Endothelial cell of umbilical vein (primary cell): ENCODE data around the gene COL4A1. TPM values are rescaled to one million over a fixed set of nuclear protein-coding genes. Genes with fewer than 3 reads are reported as not detected.

ENCODE experiments used
- BruUV-seq: library from RNA; stranded (reverse); fragments of 400-500 nt; replicated peaks from 2 replicates; lab custom pipeline; 2021; lab: Mats Ljungman, UMichigan
- CTCF ChIA-PET: fragments of 300-600, 350-600 bp; sonication (Branson Sonifier 250); formaldehyde crosslinking; loops from one replicate; lab custom pipeline; 2021; ENCODE audit warnings: antibody characterized with exemption, inconsistent platforms; lab: Charles Lee
- POLR2A ChIA-PET: fragments of 300-600, 350-600 bp; sonication (Branson Sonifier 250); formaldehyde crosslinking; loops from one replicate; lab custom pipeline; 2021; ENCODE audit warnings: antibody characterized with exemption, inconsistent platforms; lab: Charles Lee
- DNase-seq: peaks from one replicate; pipeline ENCODE4 v3.0.0-alpha.2; 2011; ENCODE audit warnings: low read depth, low spot score
- FAIRE-seq: peaks from 2 replicates; lab custom pipeline; 2011; peaks lifted over from hg19 to GRCh38; lab: Jason Lieb, UNC
- H2AFZ ChIP-seq: 2 replicates; pipeline ENCODE4 v1.6.0; 2012; ENCODE audit warnings: low read depth, low read length, control low read depth, inconsistent platforms
- H3K27ac ChIP-seq: 2 replicates; pipeline ENCODE4 v1.5.1; 2011; ENCODE audit warnings: low read depth, mild to moderate bottlenecking, control low read depth, low read length, moderate library complexity; ENCODE audit not compliant: insufficient read depth
- H3K27me3 ChIP-seq, 2 experiments: 2 replicates each; pipeline versions ENCODE4 v1.6.0 to v1.6.1; 2011; ENCODE audit warnings: low read length in 2 of 2, mixed read lengths in 1 of 2; ENCODE audit not compliant: control insufficient read depth in 2 of 2, insufficient read depth in 2 of 2
- H3K36me3 ChIP-seq, 2 experiments: 2 replicates in 1 of 2; 3 replicates in 1 of 2; pipeline ENCODE4 v1.5.1; 2011; ENCODE audit warnings: low read length in 2 of 2, mild to moderate bottlenecking in 1 of 2, moderate library complexity in 1 of 2; ENCODE audit not compliant: control insufficient read depth in 2 of 2, insufficient read depth in 2 of 2; ENCODE audit errors: extremely low read depth in 1 of 2
- H3K4me1 ChIP-seq: 3 replicates; pipeline ENCODE4 v1.5.1; 2011; ENCODE audit warnings: mild to moderate bottlenecking, low read length; ENCODE audit not compliant: control insufficient read depth, insufficient read depth; ENCODE audit errors: extremely low read depth
- H3K4me2 ChIP-seq: 2 replicates; pipeline ENCODE4 v1.6.1; 2011; ENCODE audit warnings: low read length, control low read depth, mixed read lengths; ENCODE audit not compliant: insufficient read depth
- H3K4me3 ChIP-seq, 3 experiments: fragments of 200-600 bp in 1 of 3; sonication (generic), shearing (Covaris generic) in 1 of 3; replicated peaks in 1 of 3; 2 replicates each; pipeline ENCODE4 v1.5.1; 2011 to 2016; ENCODE audit warnings: control low read depth in 3 of 3, low read length in 3 of 3, mild to moderate bottlenecking in 2 of 3, inconsistent platforms in 1 of 3, low read depth in 1 of 3, moderate library complexity in 1 of 3; ENCODE audit not compliant: insufficient read depth in 1 of 3
- H3K79me2 ChIP-seq: 2 replicates; pipeline ENCODE4 v1.6.0; 2012; ENCODE audit warnings: low read length, inconsistent platforms; ENCODE audit not compliant: control insufficient read depth, insufficient read depth
- H3K9ac ChIP-seq: replicated peaks from 2 replicates; pipeline ENCODE3; 2011; ENCODE audit warnings: low read length, control low read depth; ENCODE audit not compliant: insufficient read depth; ENCODE audit errors: extremely low read depth
- H3K9me1 ChIP-seq: replicated peaks from 3 replicates; pipeline ENCODE4 v1.6.0; 2011; ENCODE audit warnings: mild to moderate bottlenecking, low read length; ENCODE audit not compliant: control insufficient read depth, insufficient read depth; ENCODE audit errors: extremely low read depth
- H3K9me3 ChIP-seq: replicated peaks from 2 replicates; pipeline ENCODE4 v1.5.1; 2012; ENCODE audit warnings: low read length, inconsistent platforms; ENCODE audit not compliant: control insufficient read depth, insufficient read depth
- H4K20me1 ChIP-seq: replicated peaks from 2 replicates; pipeline ENCODE3; 2011; ENCODE audit warnings: mild to moderate bottlenecking, low read length; ENCODE audit not compliant: control insufficient read depth, insufficient read depth; ENCODE audit errors: extremely low read depth
- CTCF ChIP-seq, 2 donors: IDR thresholded peaks; 1 replicate in 1 of 2; 2 replicates in 1 of 2; pipeline ENCODE4 v1.5.1; 2011; ENCODE audit warnings: low read length in 2 of 2, mild to moderate bottlenecking in 2 of 2, moderate library complexity in 2 of 2, control low read depth in 1 of 2, inconsistent platforms in 1 of 2, low read depth in 1 of 2; ENCODE audit not compliant: insufficient read depth in 1 of 2; ENCODE audit errors: extremely low read depth in 1 of 2
- EZH2 ChIP-seq: IDR thresholded peaks from 2 replicates; pipeline ENCODE4 v1.6.1; 2012; ENCODE audit warnings: borderline replicate concordance, low read depth, mild to moderate bottlenecking, moderate library complexity, low read length, inconsistent platforms; ENCODE audit not compliant: severe bottlenecking
- FOS ChIP-seq: IDR thresholded peaks from 2 replicates; pipeline ENCODE4 v1.6.1; 2011; ENCODE audit warnings: mild to moderate bottlenecking, low read length, moderate library complexity, borderline replicate concordance; ENCODE audit not compliant: insufficient read depth
- GATA2 ChIP-seq: IDR thresholded peaks from 2 replicates; pipeline ENCODE4 v1.7.0; 2011; ENCODE audit warnings: low read depth, mild to moderate bottlenecking, moderate library complexity, mixed read lengths, low read length; ENCODE audit not compliant: insufficient read length, insufficient read depth
- JUN ChIP-seq: IDR thresholded peaks from 2 replicates; pipeline ENCODE4 v1.6.1; 2011; ENCODE audit warnings: borderline replicate concordance, low read depth; ENCODE audit not compliant: insufficient read length, insufficient read depth
- POLR2AphosphoS5 ChIP-seq: IDR thresholded peaks from 2 replicates; pipeline ENCODE4 v1.6.1; 2012; ENCODE audit warnings: low read depth, mild to moderate bottlenecking, control low read depth, low read length, moderate library complexity; ENCODE audit not compliant: insufficient read depth
- dilution Hi-C: fragments of 300-500 bp; cut with MboI; formaldehyde crosslinking; loops from one replicate; pipeline ENCODE4 v1.15.0; 2019; ENCODE audit warnings: low sequenced_read_pairs; ENCODE audit not compliant: extremely low pct_ligation_motif_present
- intact Hi-C: fragments of 100-400 bp; cut with micrococcal nuclease; formaldehyde crosslinking; loops from one replicate; pipeline ENCODE4 v1.10.0; 2022
- polyA plus RNA-seq, 4 experiments: library from polyadenylated mRNA; depleted of rRNA in 3 of 4; stranded (reverse) in 3 of 4; unstranded in 1 of 4; fragments of >200 nt; gene quantifications; 2 replicates each; pipeline versions ENCODE4 v1.2.1 to v1.2.3, GENCODE V29; 2011 to 2012; ENCODE audit warnings: missing spikeins in 1 of 4
- total RNA-seq: library from RNA; stranded (reverse); gene quantifications from 2 replicates; pipeline ENCODE4 v1.2.3, GENCODE V29; 2021

Gene COL4A1
- total and polyA plus RNA-seq, 2 donors (not counting 3 experiments of a cell fraction or from before 2014, with no cell fraction given) = 384 to 1,119 TPM

GRCh38 chr13:110114316-110114715, 192.6 kb downstream of the COL4A1 start:
- Histone ChIP-seq H3K4me3 (no peak overlapping the region), H3K27ac (no peak overlapping the region), H3K9me3 (no peaks in the 10 kb centered on the region), H3K79me2 (no peaks in the 10 kb centered on the region), H4K20me1 (no peaks in the 10 kb centered on the region), H3K27me3 (peaks cover 14 to 25% of the 10 kb centered on the region in 2 experiments), H3K9ac (no peak overlapping the region), H2AFZ (no peak overlapping the region), H3K4me1 (no peaks in the 10 kb centered on the region), H3K4me2 (no peak overlapping the region), H3K9me1 (no peaks in the 10 kb centered on the region), H3K36me3 (no peaks in the 10 kb centered on the region)
- FAIRE-seq (no peak), DNase-seq (no peak)
- ChIA-PET CTCF (interaction anchor here (1.2 to 2.4 kb wide), 5 partner anchors 9 to 1154 kb away, joined by 3 to 22 read pairs (median 4); no protein-coding TSS in a partner anchor), POLR2A (no interaction called here)
- intact Hi-C loops (no loop called here), dilution Hi-C loops (no loop called here)
- no peak for TF ChIP-seq JUN
- no peak for TF ChIP-seq EZH2
- no peak for TF ChIP-seq FOS
- TF ChIP-seq CTCF (IDR thresholded peaks at IDR 0.05; ENCODE audit: extremely low read depth in 1 of 2, insufficient read depth in 1 of 2, low read depth in 1 of 2, low read length in 2 of 2) = no peak
- TF ChIP-seq GATA2 = no peak
- TF ChIP-seq POLR2AphosphoS5 = no peak
- no TSS peak for BruUV-seq
